IPS DF 6.9 (cell line): Measurements from ENCODE around the gene CARD11.

Experiments used
- DNase-seq: peaks from one replicate; pipeline ENCODE4 v3.0.0-alpha.2; 2013; ENCODE audit warnings: low read depth, low spot score
- H3K27ac ChIP-seq: one replicate; pipeline ENCODE4 v1.5.1; 2013; ENCODE audit warnings: low read length, control low read depth
- H3K27me3 ChIP-seq: 2 replicates; pipeline ENCODE4 v1.6.1; 2013; ENCODE audit warnings: mild to moderate bottlenecking, low read length; ENCODE audit not compliant: control insufficient read depth, insufficient read depth
- H3K36me3 ChIP-seq: 2 replicates; pipeline ENCODE4 v1.6.1; 2013; ENCODE audit warnings: low read length; ENCODE audit not compliant: control insufficient read depth, insufficient read depth
- H3K4me1 ChIP-seq: 2 replicates; pipeline ENCODE4 v1.6.1; 2013; ENCODE audit warnings: low read length; ENCODE audit not compliant: control insufficient read depth, insufficient read depth
- H3K4me3 ChIP-seq: 2 replicates; pipeline ENCODE4 v1.5.1; 2013; ENCODE audit warnings: mild to moderate bottlenecking, low read length
- H3K9me3 ChIP-seq: 2 replicates; pipeline ENCODE4 v1.6.1; 2013; ENCODE audit warnings: low read length, inconsistent platforms; ENCODE audit not compliant: control insufficient read depth, insufficient read depth
- WGBS: extraction: QIAGEN DNeasy Blood & Tissue Kit; methylation state at CpG from one replicate; pipeline ENCODE4 v1.1.7; 2013; ENCODE audit warnings: mixed read lengths, missing lambda C conversion rate; ENCODE audit not compliant: insufficient read length, insufficient coverage; 5-methylcytosine and 5-hydroxymethylcytosine counted together

Gene CARD11

GRCh38 chr7:3076700-3077099, 33.0 kb upstream of the CARD11 start:
- no peak overlapping the region for H3K4me3 ChIP-seq
- H3K9me3 ChIP-seq: no peaks in the 10 kb centered on the region
- no peaks in the 10 kb centered on the region for H3K4me1 ChIP-seq
- H3K27me3 ChIP-seq: no peaks in the 10 kb centered on the region
- no peak for DNase-seq
- H3K27ac ChIP-seq: no peak overlapping the region
- H3K36me3 ChIP-seq: no peaks in the 10 kb centered on the region
- 100% methylated on average over 2 of the region's 4 CpGs for WGBS

DNA sequence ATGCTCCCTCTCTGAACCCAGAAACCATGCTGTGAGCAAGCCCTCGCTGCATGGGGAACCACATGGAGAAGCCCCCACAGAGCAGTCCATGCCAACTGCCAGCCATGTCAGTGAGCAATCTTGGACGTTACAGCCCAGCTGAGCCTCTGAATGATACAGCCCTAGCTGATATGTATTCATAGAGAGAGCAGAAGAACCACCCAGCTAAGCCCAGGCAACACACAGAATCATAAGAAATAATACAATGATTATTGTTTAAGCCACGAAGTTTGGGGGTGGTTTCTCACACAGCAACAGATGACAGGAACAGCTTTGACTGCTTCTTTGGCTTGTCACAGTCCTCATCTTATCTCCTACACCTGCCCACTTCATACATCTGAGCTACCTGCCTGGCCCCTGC, 32.5 kb upstream of the CARD11 start:
- H3K4me1 ChIP-seq: no peaks in the 10 kb centered on the region
- H3K36me3 ChIP-seq: no peaks in the 10 kb centered on the region
- H3K27me3 ChIP-seq: no peaks in the 10 kb centered on the region
- no peak overlapping the region for H3K4me3 ChIP-seq
- H3K27ac ChIP-seq: no peak overlapping the region
- DNase-seq: no peak
- H3K9me3 ChIP-seq: no peaks in the 10 kb centered on the region
- WGBS: no CpG with 5 or more reads among the region's 3 CpGs

GRCh38 chr7:3075441-3075840, 31.8 kb upstream of the CARD11 start:
- no CpG with 5 or more reads among the region's 4 CpGs for WGBS
- Histone ChIP-seq H3K4me1 (no peaks in the 10 kb centered on the region), H3K27ac (no peak overlapping the region), H3K36me3 (no peaks in the 10 kb centered on the region), H3K27me3 (no peaks in the 10 kb centered on the region), H3K9me3 (no peaks in the 10 kb centered on the region), H3K4me3 (no peak overlapping the region)
- no peak for DNase-seq

DNA sequence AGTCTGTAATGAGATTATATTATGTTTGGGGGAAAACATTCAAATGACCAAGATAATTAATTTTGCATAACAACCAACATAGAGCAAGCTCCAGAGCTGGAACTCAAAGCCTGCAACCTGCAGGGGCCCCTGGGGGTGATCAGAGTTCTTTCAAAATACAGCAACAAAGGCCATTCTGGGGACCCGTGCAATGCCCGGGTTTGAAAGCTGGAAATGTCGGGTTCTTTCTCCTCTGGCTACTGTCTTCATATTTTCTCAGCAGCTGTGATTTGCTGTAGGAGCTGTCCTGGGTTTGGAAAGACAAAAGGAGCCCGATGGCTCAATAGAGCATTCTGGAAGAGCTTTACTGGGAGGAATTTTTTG, 30.8 kb upstream of the CARD11 start:
- no CpG with 5 or more reads among the region's 4 CpGs for WGBS
- Histone ChIP-seq H3K4me1 (no peaks in the 10 kb centered on the region), H3K9me3 (no peaks in the 10 kb centered on the region), H3K27me3 (no peaks in the 10 kb centered on the region), H3K36me3 (no peaks in the 10 kb centered on the region), H3K27ac (no peak overlapping the region), H3K4me3 (no peak overlapping the region)
- no peak for DNase-seq

DNA sequence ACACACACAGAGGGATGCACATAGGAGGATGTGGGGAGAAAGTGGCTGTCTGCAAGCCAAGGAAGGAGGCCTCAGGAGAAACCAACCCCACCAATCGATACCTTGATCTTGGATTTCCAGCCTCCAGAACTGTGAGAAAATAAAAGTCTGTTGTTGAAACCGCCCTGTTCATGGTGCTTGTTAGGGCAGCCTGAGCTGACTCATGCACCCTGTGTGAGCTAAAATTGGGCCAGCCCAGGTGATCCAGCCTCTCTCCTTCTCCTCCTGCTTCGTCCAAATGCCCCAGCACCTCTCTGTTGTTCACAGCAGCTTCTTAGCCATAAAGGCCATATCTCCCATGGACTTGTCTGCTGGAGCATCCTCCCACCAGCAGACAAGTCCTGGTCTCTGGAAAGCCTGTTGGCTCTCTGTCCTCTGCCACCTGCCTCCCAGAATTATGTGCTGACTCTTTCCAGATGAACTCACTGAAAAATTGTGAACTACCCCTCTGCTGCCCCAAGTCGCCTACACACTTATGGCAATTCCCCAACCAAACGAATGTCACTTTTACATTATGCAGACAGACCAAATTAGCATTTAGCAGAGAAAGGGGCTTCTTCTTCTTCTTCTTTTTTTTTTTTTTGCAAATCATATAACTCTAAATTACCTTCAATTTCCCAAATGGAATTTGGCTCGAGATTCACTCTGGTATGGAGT, 30.2 kb upstream of the CARD11 start:
- no peak overlapping the region for H3K4me3 ChIP-seq
- no peaks in the 10 kb centered on the region for H3K27me3 ChIP-seq
- WGBS: no CpG with 5 or more reads among the region's 6 CpGs
- no peaks in the 10 kb centered on the region for H3K36me3 ChIP-seq
- no peak for DNase-seq
- H3K4me1 ChIP-seq: no peaks in the 10 kb centered on the region
- no peaks in the 10 kb centered on the region for H3K9me3 ChIP-seq
- H3K27ac ChIP-seq: no peak overlapping the region

DNA sequence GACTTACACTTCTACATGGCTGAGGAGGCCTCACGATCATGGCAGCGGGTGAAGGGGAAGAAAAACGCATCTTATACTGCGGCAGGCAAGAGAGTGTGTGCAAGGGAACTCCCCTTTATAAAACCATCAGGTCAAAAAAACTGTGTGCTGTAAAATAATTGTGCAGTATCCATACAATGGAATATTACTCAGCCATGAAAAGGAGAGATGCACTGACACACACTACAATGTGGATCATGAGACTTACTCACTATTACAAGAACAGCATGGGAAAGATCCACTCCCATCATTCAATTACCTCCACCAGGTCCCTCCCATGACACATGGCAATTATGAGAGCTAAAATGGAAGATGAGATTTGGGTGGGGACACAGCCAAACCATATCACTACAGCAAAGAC, 27.2 kb upstream of the CARD11 start:
- Histone ChIP-seq H3K4me3 (no peak overlapping the region), H3K27me3 (no peaks in the 10 kb centered on the region)

DNA sequence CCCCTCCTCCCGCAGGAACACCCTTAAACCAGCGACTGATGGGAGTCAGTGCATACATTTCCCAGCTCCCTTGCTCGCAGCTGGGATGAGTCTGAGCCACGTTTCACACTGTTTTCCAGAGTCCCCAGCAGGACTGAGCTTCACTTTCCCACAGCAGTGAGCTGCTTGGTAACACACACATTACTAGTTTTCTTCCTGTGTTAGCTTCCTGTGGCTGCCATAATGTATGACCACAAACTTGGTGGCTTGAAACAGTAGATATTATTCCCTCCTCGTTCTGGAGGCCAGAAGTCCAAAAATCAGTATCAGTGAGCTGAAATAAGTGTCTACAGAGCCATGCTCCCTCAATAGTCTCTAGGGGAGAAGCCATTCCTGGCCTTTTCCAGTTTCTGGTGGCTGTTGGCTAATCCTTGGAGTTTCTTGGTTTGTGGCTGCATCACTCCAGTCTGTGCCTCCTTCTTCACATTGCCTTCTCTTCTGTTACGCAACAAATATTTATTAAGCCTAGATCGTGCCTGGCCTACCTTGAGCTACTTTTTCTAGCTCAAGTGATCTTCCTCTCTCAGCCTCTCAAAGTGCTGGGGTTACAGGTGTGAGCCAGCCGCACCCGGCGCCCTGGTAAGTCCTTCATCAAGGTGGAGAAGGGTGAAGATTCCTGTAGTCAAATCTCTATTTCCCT, 26.2 kb upstream of the CARD11 start:
- Histone ChIP-seq H3K4me1 (no peaks in the 10 kb centered on the region), H3K27me3 (no peaks in the 10 kb centered on the region)
- WGBS: no CpG with 5 or more reads among the region's 10 CpGs

More for the DNA sequence above, 27.2 kb upstream of the CARD11 start:
- H3K9me3 ChIP-seq: no peaks in the 10 kb centered on the region
- no peaks in the 10 kb centered on the region for H3K4me1 ChIP-seq
- DNase-seq: no peak
- H3K27ac ChIP-seq: no peak overlapping the region
- H3K36me3 ChIP-seq: no peaks in the 10 kb centered on the region
- WGBS: no CpG with 5 or more reads among the region's 4 CpGs

DNA sequence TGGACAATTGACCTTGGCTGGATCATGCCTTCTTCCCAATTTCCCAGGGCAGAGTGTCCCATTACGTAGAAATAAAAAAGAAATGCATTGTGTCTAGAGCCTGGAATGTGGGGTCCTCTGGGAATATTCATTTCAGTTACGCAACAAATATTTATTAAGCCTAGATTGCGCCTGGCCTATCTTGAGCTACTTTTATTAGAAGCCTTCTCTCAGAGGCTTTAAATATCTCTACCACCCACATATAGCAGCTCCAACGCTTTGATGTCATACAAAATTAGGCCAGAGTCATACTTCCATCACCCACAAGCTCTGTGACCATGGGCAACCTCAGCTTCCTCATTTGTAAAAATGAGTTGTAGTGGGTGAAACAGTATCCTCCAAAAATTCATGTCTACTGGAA, 24.9 kb upstream of the CARD11 start:
- no peaks in the 10 kb centered on the region for H3K4me1 ChIP-seq
- H3K27me3 ChIP-seq: no peaks in the 10 kb centered on the region
- no peak overlapping the region for H3K27ac ChIP-seq
- no peak overlapping the region for H3K4me3 ChIP-seq
- WGBS: no CpG with 5 or more reads among the region's 4 CpGs
- no peaks in the 10 kb centered on the region for H3K9me3 ChIP-seq
- DNase-seq: no peak
- H3K36me3 ChIP-seq: no peaks in the 10 kb centered on the region

More for the DNA sequence above, 26.2 kb upstream of the CARD11 start:
- H3K36me3 ChIP-seq: no peaks in the 10 kb centered on the region
- H3K9me3 ChIP-seq: no peaks in the 10 kb centered on the region
- H3K4me3 ChIP-seq: no peak overlapping the region
- DNase-seq: no peak
- no peak overlapping the region for H3K27ac ChIP-seq

GRCh38 chr7:3067606-3068380, 24.1 kb upstream of the CARD11 start:
- WGBS: no CpG with 5 or more reads among the region's 2 CpGs
- no peak overlapping the region for H3K27ac ChIP-seq

DNA sequence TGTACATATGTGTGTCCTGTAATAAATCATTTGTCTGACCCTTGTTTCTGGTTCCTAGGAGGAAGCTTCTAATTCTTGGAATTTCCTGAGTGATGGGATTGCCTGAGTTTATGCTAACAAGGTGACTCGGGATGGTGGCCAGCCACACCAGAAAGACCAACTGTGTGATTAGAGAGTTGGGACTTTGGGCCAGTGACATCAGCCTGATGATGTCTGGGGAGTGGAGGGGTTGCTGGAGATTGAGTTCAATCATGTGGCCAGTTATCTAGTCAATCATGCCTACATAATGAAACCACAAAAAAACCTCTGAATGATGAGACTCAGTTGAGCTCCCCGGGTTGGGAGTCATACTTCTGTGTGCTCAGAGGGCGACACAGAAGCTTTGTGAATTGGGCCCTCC, 23.5 kb upstream of the CARD11 start:
- Histone ChIP-seq H3K4me3 (no peak overlapping the region), H3K9me3 (no peaks in the 10 kb centered on the region), H3K27ac (no peak overlapping the region), H3K36me3 (no peaks in the 10 kb centered on the region), H3K27me3 (no peaks in the 10 kb centered on the region), H3K4me1 (no peaks in the 10 kb centered on the region)
- no CpG with 5 or more reads among the region's 3 CpGs for WGBS
- no peak for DNase-seq

More at GRCh38 chr7:3067606-3068380, 24.1 kb upstream of the CARD11 start:
- no peaks in the 10 kb centered on the region for H3K36me3 ChIP-seq
- no peaks in the 10 kb centered on the region for H3K4me1 ChIP-seq
- no peak for DNase-seq
- no peak overlapping the region for H3K4me3 ChIP-seq
- no peaks in the 10 kb centered on the region for H3K27me3 ChIP-seq
- H3K9me3 ChIP-seq: no peaks in the 10 kb centered on the region
